PFSK-1 (cell line): ENCODE data around the gene SRRT.

Experiments
- FOXP2 ChIP-seq: optimal IDR thresholded peaks from 2 replicates; pipeline ENCODE3; 2011; ENCODE audit warnings: borderline replicate concordance, control low read depth, inconsistent platforms; ENCODE audit not compliant: insufficient read depth; ENCODE audit errors: extremely low read length, extremely low read depth
- POLR2AphosphoS5 ChIP-seq: IDR thresholded peaks from 2 replicates; pipeline ENCODE4 v1.6.1; 2012; ENCODE audit warnings: low read depth, mild to moderate bottlenecking, control low read depth, low read length, moderate library complexity
- REST ChIP-seq, 2 experiments: IDR thresholded peaks; 2 replicates each; pipeline versions ENCODE4 v1.6.1 to v1.8.0; 2011 to 2012; ENCODE audit warnings: low read depth in 2 of 2, low read length in 2 of 2, control low read depth in 1 of 2, inconsistent platforms in 1 of 2, mild to moderate bottlenecking in 1 of 2, moderate library complexity in 1 of 2; ENCODE audit not compliant: insufficient read depth in 1 of 2
- SIN3A ChIP-seq: IDR thresholded peaks from 2 replicates; pipeline ENCODE4 v1.6.1; 2012; ENCODE audit warnings: mild to moderate bottlenecking, low read length, moderate library complexity, borderline replicate concordance; ENCODE audit not compliant: insufficient read depth
- TAF1 ChIP-seq: IDR thresholded peaks from 2 replicates; pipeline ENCODE4 v1.6.1; 2012; ENCODE audit warnings: low read length, control low read depth, borderline replicate concordance; ENCODE audit not compliant: insufficient read depth

Gene SRRT

GRCh38 chr7:100827330-100828226, 47.3 kb upstream of the SRRT start, which contains the start of gene EPHB4:
TSS of gene EPHB4 (minus strand) at chr7:100827523. CDS start at chr7:100827030, 493 bp downstream.
- TF ChIP-seq REST (IDR thresholded peaks at IDR 0.05; ENCODE audit: insufficient read depth in 1 of 2, low read depth in 2 of 2, low read length in 2 of 2) (no peak), FOXP2 (no peak), TAF1 (peak; percentile 49; the same call in 1 of the 2 replicates), POLR2AphosphoS5 (0 out of 2 replicates have a peak, but pooled peaks have one; percentile 40), SIN3A (no peak)

- no peak for TF ChIP-seq TAF1
- no peak for TF ChIP-seq POLR2AphosphoS5
- no peak for TF ChIP-seq SIN3A
- no peak for TF ChIP-seq REST (IDR thresholded peaks at IDR 0.05; ENCODE audit: insufficient read depth in 1 of 2, low read depth in 2 of 2, low read length in 2 of 2)
- TF ChIP-seq FOXP2 = no peak
These were observed 45.7 kb upstream of the SRRT start for GRCh38 chr7:100829150-100829716.

GRCh38 chr7:100830396-100830795, 44.5 kb upstream of the SRRT start:
- TF ChIP-seq REST (IDR thresholded peaks at IDR 0.05; ENCODE audit: insufficient read depth in 1 of 2, low read depth in 2 of 2, low read length in 2 of 2) (no peak), SIN3A (no peak), FOXP2 (no peak), TAF1 (no peak)

GRCh38 chr7:100832281-100832633, 42.6 kb upstream of the SRRT start:
- TF ChIP-seq POLR2AphosphoS5 (no peak), REST (IDR thresholded peaks at IDR 0.05; ENCODE audit: insufficient read depth in 1 of 2, low read depth in 2 of 2, low read length in 2 of 2) (no peak), SIN3A (no peak), FOXP2 (no peak), TAF1 (no peak)
